Loucy (cell line): ENCODE data around the gene VSTM2L.

Experiments used
- EZH2phosphoT487 ChIP-seq: fragments of 200-600 bp; IDR thresholded peaks from 2 replicates; pipeline ENCODE4 v1.6.1; 2018; ENCODE audit warnings: antibody characterized with exemption, mild to moderate bottlenecking, moderate library complexity, borderline replicate concordance
- TF ChIP-seq, protein P1 (sequence below): fragments of 200-600 bp; sonication (generic); conservative IDR thresholded peaks from 2 replicates; pipeline ENCODE4 v1.5.1; 2014; ENCODE audit warnings: mild to moderate bottlenecking, antibody characterized with exemption, low read length

DNA sequence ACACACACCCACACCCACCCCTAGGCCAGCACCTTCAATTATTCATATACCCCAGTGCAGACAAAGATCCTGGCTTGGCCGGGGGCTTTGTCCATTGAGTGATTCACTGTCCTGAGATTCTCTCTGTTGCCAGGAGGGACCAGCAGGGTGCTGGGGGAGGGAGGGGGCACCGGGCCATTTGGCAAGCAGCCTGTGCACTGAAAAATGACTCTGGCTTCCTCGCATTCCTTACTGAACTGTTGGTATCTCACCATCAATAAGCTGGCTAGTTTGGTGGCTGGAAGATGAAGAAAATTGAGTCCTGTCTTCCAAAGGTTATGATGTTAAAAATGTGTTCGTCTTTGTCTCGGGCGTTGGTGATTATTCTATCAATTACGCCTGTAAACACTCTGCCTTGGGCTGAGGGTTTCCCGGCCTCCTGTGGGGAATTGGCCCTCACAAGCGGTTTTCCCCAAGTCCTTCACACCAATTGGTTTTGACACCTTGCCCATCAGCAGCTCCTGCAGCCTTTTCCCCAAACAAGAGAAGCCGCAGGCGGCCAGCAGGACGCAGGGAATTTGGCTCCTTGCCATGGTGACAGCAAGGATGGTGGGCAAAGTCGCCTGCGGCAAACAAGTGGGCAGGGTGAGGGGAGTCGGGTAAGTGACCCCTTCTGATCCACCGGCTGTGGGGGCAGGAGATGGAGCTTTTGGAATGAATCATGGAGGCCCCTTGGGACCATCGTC is 4.9 kb downstream of the VSTM2L start:
- TF ChIP-seq, protein P1, sequence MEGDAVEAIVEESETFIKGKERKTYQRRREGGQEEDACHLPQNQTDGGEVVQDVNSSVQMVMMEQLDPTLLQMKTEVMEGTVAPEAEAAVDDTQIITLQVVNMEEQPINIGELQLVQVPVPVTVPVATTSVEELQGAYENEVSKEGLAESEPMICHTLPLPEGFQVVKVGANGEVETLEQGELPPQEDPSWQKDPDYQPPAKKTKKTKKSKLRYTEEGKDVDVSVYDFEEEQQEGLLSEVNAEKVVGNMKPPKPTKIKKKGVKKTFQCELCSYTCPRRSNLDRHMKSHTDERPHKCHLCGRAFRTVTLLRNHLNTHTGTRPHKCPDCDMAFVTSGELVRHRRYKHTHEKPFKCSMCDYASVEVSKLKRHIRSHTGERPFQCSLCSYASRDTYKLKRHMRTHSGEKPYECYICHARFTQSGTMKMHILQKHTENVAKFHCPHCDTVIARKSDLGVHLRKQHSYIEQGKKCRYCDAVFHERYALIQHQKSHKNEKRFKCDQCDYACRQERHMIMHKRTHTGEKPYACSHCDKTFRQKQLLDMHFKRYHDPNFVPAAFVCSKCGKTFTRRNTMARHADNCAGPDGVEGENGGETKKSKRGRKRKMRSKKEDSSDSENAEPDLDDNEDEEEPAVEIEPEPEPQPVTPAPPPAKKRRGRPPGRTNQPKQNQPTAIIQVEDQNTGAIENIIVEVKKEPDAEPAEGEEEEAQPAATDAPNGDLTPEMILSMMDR = no peak
- no peak for TF ChIP-seq EZH2phosphoT487
